Activated CD8-positive, alpha-beta memory T cell treated with anti-CD3 and anti-CD28 coated beads for 1 hour (primary cell): ENCODE results near the gene GOLGB1.

Source experiments
- DNase-seq, 2 donors: peaks; one replicate each; pipeline ENCODE4 v3.0.0-alpha.2; 2020; ENCODE audit warnings: low read depth in 1 of 2; ENCODE audit errors: extremely low read depth in 1 of 2

Gene GOLGB1

GRCh38 chr3:121641127-121641526, 108.4 kb downstream of the GOLGB1 start:
- DNase-seq = no peak

- DNase-seq = no peak
Observed at GRCh38 chr3:121637922-121638321, 111.6 kb downstream of the GOLGB1 start.

GRCh38 chr3:121630355-121630754, 119.2 kb downstream of the GOLGB1 start:
- DNase-seq = no peak

GRCh38 chr3:121629601-121630000, 119.9 kb downstream of the GOLGB1 start:
- DNase-seq = no peak

DNA sequence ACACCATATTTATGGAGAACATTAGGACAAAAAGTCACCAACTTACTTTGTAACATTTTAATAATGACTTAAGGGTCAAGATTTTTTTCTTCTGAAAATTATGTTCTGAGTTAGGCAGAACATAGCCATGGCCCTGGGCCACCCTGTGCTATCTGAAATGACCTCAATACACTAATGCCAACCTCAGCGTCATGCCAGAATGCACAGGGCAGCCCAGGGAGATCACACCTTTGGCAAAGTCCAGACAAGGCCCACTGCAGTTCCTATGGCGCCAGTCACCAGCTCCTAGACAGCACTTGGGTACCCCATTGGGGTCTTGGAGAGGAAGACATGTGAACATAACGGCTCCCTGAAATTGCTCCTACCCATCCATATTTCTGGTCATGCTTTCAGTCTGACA, 121.9 kb downstream of the GOLGB1 start:
- no peak for DNase-seq

DNA sequence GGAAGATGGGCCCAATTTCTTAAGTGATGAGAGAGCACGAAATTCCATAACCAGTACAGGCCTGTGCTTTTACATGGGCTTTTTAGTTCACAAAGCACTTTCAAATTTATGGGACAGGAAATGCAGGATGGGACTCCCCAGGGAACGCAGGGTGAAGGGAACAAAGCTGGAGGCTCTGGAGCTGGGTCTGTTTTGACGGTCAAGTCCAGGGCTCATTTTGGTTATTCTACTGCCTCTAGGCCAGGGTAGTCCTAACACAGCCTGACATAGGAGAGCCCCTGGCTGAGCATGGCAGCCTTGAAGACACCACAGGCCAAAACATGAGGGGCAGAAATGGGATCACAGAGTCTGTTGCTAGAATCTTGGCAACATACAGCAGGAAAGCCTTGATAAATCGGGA, 122.3 kb downstream of the GOLGB1 start:
- no peak for DNase-seq

GRCh38 chr3:121626495-121626894, 123.0 kb downstream of the GOLGB1 start:
- no peak for DNase-seq

DNA sequence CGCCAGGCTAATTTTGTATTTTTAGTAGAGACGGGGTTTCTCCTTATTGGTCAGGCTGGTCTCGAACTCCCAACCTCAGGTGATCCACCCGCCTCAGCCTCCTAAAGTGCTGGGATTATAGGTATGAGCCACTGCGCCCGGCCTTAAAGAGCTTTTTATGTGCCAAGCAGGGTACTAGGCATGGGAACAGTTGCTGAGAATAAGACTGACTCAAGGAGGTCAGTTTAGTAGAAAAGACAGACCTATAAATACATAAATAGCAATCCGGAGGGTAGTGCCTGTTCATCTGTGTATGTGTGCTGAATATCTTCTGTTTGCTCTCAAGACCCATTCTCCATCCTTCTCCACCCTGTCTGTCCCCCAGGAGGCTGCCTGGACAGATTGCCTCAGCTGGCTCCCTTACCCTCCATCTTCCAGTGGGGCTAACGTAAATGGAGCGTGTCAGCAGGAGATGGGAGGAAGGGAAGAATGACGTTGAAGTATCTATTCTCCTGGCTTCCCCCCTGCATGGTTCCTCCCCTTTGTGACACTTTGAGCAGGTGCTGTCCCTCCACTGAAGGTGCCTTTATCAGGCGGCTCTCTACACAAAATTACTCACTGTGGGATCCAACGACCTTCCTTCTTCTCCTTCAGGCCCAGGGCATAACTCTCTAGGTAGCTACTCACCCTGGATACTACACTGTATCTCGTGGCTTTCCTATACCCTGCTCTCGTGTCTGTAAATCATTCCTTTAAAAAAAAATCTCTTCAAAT, 125.2 kb downstream of the GOLGB1 start:
- DNase-seq = no peak

DNA sequence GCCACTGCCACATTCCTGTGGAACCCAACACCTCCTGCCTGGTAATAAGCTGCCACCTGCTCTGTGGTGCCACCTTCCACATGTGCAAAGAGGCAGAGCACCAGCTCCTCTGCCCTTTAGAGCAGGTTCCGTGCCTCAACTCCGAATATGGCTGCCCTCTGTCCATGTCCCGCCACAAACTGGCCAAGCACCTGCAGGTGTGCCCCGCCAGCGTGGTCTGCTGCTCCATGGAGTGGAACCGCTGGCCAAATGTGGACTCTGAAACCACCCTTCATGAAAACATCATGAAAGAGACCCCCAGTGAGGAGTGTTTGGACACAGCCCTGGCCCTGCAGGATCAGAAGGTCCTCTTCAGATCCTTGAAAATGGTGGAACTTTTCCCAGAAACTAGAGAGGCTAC, 128.1 kb downstream of the GOLGB1 start:
- DNase-seq = no peak

- DNase-seq = no peak
Observed at GRCh38 chr3:121619691-121620090, 129.8 kb downstream of the GOLGB1 start.
